Measurements from ENCODE around the gene C9orf152.
"Not testable (repeated sequence)": the region's sequence is repeated elsewhere in the genome, so short reads cannot be mapped to it uniquely, and the experiment has no call there.

C9orf152 gene

GRCh38 chr9:110208031-110208430 lies at the start of gene C9orf152:
TSS of gene C9orf152 (minus strand) at chr9:110208159. CDS start at chr9:110207579, 580 bp downstream.
- no peak for FAIRE-seq

GRCh38 chr9:110257097-110257841 lies 49.3 kb upstream of the C9orf152 start:
- FAIRE-seq, result no peak

- no peak for FAIRE-seq
These were observed 48.6 kb upstream of the C9orf152 start, which contains the start of gene TXN for GRCh38 chr9:110256380-110257096. TSS of gene TXN (minus strand) at chr9:110256507. CDS start at chr9:110256435, 72 bp downstream.

- FAIRE-seq, result no peak
These were observed 47.8 kb upstream of the C9orf152 start for GRCh38 chr9:110255463-110256379.

DNA sequence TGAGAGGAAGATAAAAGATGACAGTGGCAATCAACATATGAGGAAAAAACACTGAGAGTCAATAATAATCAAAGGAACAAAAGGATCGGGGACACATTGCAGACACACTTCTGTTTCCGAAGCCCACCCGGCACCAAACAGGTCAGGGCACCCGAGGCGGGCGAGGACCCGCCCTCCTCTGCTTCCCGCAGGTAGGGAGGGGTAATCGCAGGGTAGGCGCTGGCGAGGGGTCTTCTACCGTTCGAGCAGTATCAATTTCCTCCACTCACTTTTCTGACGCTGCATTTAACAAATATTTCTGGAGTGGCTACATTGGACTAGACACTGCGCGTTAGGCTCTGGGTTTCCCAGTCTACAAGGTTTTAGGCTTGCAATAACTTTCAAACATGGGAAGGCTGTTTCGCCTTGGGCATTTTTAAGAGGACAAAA lies 47.1 kb upstream of the C9orf152 start:
- FAIRE-seq, result no peak

- FAIRE-seq, result no peak
These were observed 46.5 kb upstream of the C9orf152 start for GRCh38 chr9:110254500-110254899.

DNA sequence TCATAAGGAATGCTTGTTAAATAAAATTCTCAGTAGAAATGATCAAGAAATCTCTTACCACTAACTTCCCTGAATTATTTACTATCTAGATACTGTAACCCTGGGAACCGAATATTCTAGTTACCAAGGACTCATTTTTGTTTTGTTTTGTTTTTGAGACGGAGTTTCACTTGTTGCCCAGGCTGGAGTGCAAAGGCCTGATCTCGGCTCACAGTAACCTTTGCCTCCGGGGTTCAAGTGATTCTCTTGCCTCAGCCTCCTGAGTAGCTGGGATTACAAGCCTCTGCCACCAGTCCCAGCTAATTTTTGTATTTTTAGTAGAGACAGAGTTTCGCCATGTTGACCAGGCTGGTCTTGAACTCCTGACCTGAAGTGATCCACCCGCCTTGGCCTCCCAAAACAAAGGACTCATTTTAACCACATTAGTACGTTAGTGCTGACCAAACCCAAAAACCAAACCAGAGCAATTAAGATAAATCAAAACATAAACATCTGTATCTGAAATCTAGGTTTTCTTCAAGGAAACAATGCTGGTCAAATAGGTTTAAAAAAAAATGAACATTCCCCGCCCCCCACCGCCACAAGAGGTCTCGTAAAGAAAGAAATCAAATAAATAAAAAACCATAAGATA lies 44.7 kb upstream of the C9orf152 start:
- no peak for FAIRE-seq

- not testable (repeated sequence) for FAIRE-seq
These were observed 43.8 kb upstream of the C9orf152 start for GRCh38 chr9:110251770-110252169.

- no peak for FAIRE-seq
These were observed 43.3 kb upstream of the C9orf152 start for GRCh38 chr9:110251212-110251611.

DNA sequence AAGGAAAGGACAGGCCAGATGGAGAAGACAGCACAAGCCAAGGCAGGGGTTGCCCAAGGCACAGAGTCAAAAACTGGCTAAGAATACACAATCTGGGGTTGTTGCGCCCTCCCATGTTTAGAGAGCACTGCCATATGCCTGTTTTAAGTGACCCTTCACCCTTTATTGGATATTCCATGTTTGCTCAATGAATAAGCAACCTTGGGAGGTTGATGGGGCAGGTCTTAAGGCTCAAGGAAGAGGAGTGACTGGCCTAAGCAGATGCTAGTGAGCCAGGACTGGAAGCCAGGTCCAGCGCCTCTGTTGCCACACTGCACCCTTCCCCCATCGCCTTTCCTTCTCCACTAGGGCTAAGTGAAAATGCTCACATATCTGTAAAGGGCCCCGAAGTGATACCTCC lies 41.6 kb upstream of the C9orf152 start:
- no peak for FAIRE-seq

- FAIRE-seq, result no peak
These were observed 40.4 kb upstream of the C9orf152 start for GRCh38 chr9:110248361-110248760.

GRCh38 chr9:110246214-110246613 lies 38.3 kb upstream of the C9orf152 start:
- FAIRE-seq, result no peak

DNA sequence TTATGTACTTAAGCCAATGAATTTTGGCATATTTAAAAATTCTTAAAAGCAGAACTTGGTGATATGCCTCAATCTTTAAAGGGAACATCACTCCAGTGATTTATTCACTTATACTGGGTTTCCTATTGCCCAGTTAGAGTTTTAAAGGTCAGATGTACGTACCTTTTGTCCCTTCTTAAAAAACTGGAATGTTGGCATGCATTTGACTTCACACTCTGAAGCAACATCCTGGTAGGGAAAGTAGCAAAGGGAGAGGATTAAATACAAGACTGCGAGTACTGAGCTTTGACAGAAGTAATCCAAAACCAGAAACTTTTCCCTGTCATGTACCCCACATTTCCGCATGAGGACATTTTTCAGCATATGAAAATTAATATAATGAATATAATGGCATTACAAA lies 36.7 kb upstream of the C9orf152 start:
- FAIRE-seq, result no peak

GRCh38 chr9:110241858-110242321 lies 33.9 kb upstream of the C9orf152 start:
- no peak for FAIRE-seq

DNA sequence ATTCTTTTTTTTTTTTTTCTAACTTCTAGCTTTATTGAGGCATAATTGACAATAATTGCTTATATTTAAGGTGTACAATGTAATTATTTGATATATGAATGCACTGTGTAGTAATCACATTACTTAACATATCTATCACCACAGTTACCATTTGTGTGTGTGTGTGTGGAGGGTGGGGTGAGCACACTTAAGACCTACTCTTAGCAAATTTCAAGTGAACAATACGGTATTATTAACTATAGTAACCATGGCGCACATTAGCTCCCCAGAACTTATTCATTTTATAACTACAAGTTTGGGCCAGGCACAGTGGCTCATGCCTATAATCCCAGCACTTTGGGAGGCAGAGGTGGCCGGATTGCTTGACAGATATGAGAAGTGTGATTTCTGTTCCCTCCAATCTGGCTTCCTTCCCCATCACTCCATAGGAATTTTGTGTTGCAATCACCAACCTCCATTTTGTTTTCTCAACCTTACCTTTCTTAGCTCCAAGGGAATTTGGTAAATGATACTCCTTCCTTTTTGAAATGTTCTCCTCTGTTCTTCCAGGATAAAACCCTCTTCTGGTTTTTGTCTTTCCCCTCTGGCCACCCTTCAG lies 33.4 kb upstream of the C9orf152 start:
- no peak for FAIRE-seq

DNA sequence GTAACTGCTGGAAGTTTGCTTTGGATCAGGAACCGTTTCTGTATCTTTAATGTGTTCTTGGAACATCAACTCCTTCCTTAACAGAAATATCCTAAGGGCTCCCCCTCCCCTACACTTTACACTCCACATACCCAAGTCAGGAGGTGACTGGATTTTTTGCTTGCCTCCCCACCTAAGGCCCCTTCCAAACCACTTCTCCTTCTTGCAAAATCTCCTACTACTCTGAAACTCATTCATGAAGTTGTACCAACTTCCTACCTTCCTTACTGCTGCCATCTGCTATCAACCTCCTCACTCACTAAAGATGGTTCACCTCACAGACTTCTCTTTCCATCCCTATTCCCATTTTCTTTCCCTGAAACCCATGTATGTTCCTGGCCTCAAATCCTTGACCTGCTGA lies 32.2 kb upstream of the C9orf152 start:
- FAIRE-seq, result no peak

- FAIRE-seq, result no peak
These were observed 20.4 kb upstream of the C9orf152 start for GRCh38 chr9:110228321-110228720.

DNA sequence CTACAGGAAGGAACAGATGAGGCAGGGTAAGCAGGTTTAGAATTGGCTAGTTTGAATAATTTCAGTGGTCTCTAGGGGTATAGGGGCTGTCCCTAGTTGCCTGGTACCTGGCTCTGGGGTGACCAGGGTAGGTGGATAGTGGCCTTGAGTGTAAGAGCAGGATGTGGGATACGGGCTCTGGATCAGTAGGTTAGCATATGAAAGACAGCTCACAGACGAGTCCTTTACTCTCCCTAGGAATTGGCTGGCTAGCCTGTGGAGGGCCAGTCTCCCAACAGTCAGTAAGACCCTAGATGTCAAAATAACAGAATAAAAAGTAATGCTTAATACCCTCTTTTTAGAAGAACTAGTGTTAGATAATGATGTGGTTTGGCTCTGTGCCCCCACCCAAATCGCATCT lies 16.6 kb upstream of the C9orf152 start:
- FAIRE-seq, result no peak

GRCh38 chr9:110220809-110221208 lies 12.8 kb upstream of the C9orf152 start:
- no peak for FAIRE-seq

DNA sequence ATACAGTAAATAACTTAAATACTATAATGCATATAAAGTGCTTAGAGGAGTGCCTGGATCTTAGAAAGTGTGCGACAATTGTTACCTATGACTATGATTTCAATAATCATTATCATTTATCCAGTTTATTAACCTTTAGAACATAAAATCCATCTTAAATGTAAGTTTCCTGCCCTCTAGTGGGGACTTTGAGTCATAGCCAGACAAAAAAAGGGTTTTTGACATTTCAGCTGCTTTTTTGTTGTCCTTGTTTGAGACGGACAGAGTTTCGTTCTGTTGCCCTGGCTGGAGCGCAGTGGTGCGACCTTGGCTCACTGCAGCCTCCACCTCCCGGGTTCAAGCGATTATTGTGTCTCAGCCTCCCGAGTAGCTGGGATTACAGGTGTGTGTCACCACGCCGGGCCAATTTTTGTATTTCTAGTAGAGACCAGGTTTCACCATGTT lies 9.7 kb upstream of the C9orf152 start:
- no peak for FAIRE-seq

DNA sequence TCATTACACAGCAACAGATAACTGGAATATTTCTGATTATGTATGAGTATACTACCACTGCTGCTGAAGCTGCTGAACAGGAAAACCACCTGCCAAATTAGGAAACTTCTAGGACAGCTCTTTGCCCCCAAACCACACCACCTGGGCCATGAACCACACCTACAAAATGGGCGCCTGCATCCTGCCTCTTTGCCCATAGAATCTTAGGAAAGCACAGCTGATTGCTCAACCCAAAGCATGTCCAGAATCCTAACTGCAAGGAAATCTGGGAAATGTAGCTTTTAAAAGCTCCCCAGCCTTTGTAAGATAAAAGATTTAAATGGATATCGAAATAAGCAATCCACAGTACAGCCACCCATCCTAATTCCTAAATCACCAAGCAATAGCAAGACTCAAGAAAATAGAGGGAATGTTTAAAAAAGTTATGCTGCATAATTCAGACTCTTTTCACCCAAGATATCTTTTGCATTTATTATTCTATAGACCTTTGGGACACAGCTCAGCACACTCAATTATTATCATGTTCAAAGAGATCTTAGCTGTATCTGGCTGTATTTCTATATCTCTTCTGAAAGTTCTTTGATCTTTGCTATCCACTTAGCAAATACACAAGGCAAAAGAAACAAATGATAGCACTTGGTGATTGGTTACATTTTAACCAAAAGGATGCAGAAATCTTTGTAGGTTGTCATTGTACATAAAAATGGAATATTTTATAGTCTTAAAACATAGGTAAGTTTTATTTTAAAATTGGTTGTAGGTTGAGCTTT lies 6.8 kb upstream of the C9orf152 start:
- FAIRE-seq, result no peak

Measured in G401.6 (cell line).